CD14-positive monocyte (primary cell): ENCODE data around the gene AGFG1. TPM values are rescaled to one million over a fixed set of nuclear protein-coding genes. Genes with fewer than 3 reads are reported as not detected.

Experiments
- DNase-seq, 3 donors: peaks; one replicate each; pipeline ENCODE4 v3.0.0-alpha.2; 2011 to 2022
- H2AFZ ChIP-seq: 2 replicates; pipeline ENCODE4 v1.6.0; 2012; ENCODE audit warnings: mild to moderate bottlenecking, low read depth, low read length, inconsistent platforms; ENCODE audit not compliant: insufficient read depth, poor library complexity, severe bottlenecking
- H3K27ac ChIP-seq, 2 donors: 1 replicate in 1 of 2; 2 replicates in 1 of 2; pipeline ENCODE4 v1.5.1; 2012 to 2013; ENCODE audit warnings: low read length in 2 of 2, control low read depth in 1 of 2, inconsistent platforms in 1 of 2, low read depth in 1 of 2, mild to moderate bottlenecking in 1 of 2
- H3K27me3 ChIP-seq, 2 donors: one replicate each; pipeline versions ENCODE4 v1.6.0 to v1.6.1; 2011 to 2013; ENCODE audit warnings: low read length in 2 of 2; ENCODE audit not compliant: control insufficient read depth in 2 of 2, insufficient read depth in 2 of 2
- H3K36me3 ChIP-seq, 2 donors: replicated peaks in 1 of 2; 1 replicate in 1 of 2; 2 replicates in 1 of 2; pipeline versions ENCODE4 v1.5.1 to v1.6.1; 2012 to 2013; ENCODE audit warnings: low read length in 2 of 2, control low read depth in 1 of 2, inconsistent platforms in 1 of 2, mild to moderate bottlenecking in 1 of 2; ENCODE audit not compliant: insufficient read depth in 2 of 2, control insufficient read depth in 1 of 2
- H3K4me1 ChIP-seq, 2 donors: 1 replicate in 1 of 2; 2 replicates in 1 of 2; pipeline versions ENCODE4 v1.5.1 to v1.6.1; 2012 to 2013; ENCODE audit warnings: low read length in 2 of 2, control low read depth in 1 of 2, inconsistent platforms in 1 of 2, mild to moderate bottlenecking in 1 of 2, moderate library complexity in 1 of 2; ENCODE audit not compliant: insufficient read depth in 2 of 2, control insufficient read depth in 1 of 2
- H3K4me2 ChIP-seq: replicated peaks from 2 replicates; pipeline ENCODE3; 2012; ENCODE audit warnings: low read length, moderate library complexity, mild to moderate bottlenecking; ENCODE audit not compliant: poor library complexity, severe bottlenecking; ENCODE audit errors: extremely low read depth
- H3K4me3 ChIP-seq, 3 experiments: fragments of 200-600 bp in 1 of 3; sonication (generic) in 1 of 3; replicated peaks in 1 of 3; 1 replicate in 2 of 3; 2 replicates in 1 of 3; pipeline ENCODE4 v1.5.1; 2011 to 2013; ENCODE audit warnings: low read length in 3 of 3, mild to moderate bottlenecking in 3 of 3, control low read depth in 2 of 3, low read depth in 2 of 3, inconsistent platforms in 1 of 3, moderate library complexity in 1 of 3
- H3K79me2 ChIP-seq: 2 replicates; pipeline ENCODE4 v1.6.0; 2012; ENCODE audit warnings: mild to moderate bottlenecking, control low read depth, inconsistent platforms, low read length, moderate library complexity; ENCODE audit not compliant: insufficient read depth
- H3K9ac ChIP-seq: 2 replicates; pipeline ENCODE4 v1.6.0; 2017; ENCODE audit warnings: low read length, mild to moderate bottlenecking; ENCODE audit not compliant: insufficient read depth, poor library complexity, severe bottlenecking
- H3K9me3 ChIP-seq, 2 donors: replicated peaks in 1 of 2; 1 replicate in 1 of 2; 2 replicates in 1 of 2; pipeline versions ENCODE4 v1.5.1 to v1.6.1; 2012 to 2013; ENCODE audit warnings: low read length in 2 of 2, control low read depth in 1 of 2; ENCODE audit not compliant: control insufficient read depth in 1 of 2, insufficient read depth in 1 of 2
- H4K20me1 ChIP-seq: 2 replicates; pipeline ENCODE4 v1.6.0; 2012; ENCODE audit warnings: mild to moderate bottlenecking, low read length, control low read depth, moderate library complexity; ENCODE audit not compliant: insufficient read depth
- H3K27ac Mint-ChIP-seq, 7 donors: one replicate each; pipeline ENCODE4 v1.8.0; 2020; ENCODE audit warnings: mild to moderate bottlenecking in 7 of 7, mixed read lengths in 7 of 7, moderate library complexity in 6 of 7, inconsistent platforms in 2 of 7
- H3K27me3 Mint-ChIP-seq, 3 donors: one replicate each; pipeline ENCODE4 v1.8.0; 2021 to 2022; ENCODE audit warnings: low read depth in 3 of 3, mild to moderate bottlenecking in 3 of 3, mixed read lengths in 3 of 3, moderate library complexity in 3 of 3, inconsistent platforms in 1 of 3
- H3K36me3 Mint-ChIP-seq, 2 donors: one replicate each; pipeline ENCODE4 v1.8.0; 2020; ENCODE audit warnings: mixed read lengths in 2 of 2, inconsistent platforms in 1 of 2, mild to moderate bottlenecking in 1 of 2
- H3K4me1 Mint-ChIP-seq: one replicate; pipeline ENCODE4 v1.8.0; 2020; ENCODE audit warnings: mild to moderate bottlenecking, mixed read lengths
- H3K4me3 Mint-ChIP-seq, 2 donors: one replicate each; pipeline ENCODE4 v1.8.0; 2020; ENCODE audit warnings: mild to moderate bottlenecking in 2 of 2, mixed read lengths in 2 of 2, moderate library complexity in 1 of 2
- H3K9me3 Mint-ChIP-seq, 7 donors: one replicate each; pipeline ENCODE4 v1.8.0; 2020 to 2022; ENCODE audit warnings: mixed read lengths in 7 of 7, mild to moderate bottlenecking in 6 of 7, moderate library complexity in 6 of 7, inconsistent platforms in 2 of 7
- CTCF ChIP-seq: fragments of 200-600 bp; IDR thresholded peaks from one replicate; pipeline ENCODE4 v1.8.0; 2022; ENCODE audit warnings: antibody characterized with exemption, mild to moderate bottlenecking
- WGBS: methylation state at CpG from one replicate; pipeline ENCODE4 v1.1.5; 2013; ENCODE audit warnings: missing lambda C conversion rate; ENCODE audit not compliant: insufficient coverage; 5-methylcytosine and 5-hydroxymethylcytosine counted together
- intact Hi-C, 2 donors: fragments of 100-400 bp; cut with micrococcal nuclease; formaldehyde crosslinking; loops; one replicate each; pipeline versions ENCODE4 v1.15.0 to v1.15.1; 2023
- polyA plus RNA-seq, 3 donors: library from polyadenylated mRNA; depleted of rRNA in 1 of 3; unstranded in 2 of 3; stranded (reverse) in 1 of 3; fragments of 300-500 nt in 2 of 3; fragments of >200 nt in 1 of 3; fragmentation: Illumina TruSeq in 2 of 3; gene quantifications; 1 replicate in 2 of 3; 2 replicates in 1 of 3; pipeline ENCODE4 v1.2.3, GENCODE V29; 2012 to 2021

AGFG1 gene
- polyA plus RNA-seq, 3 donors = 17.3 to 76.1 (median 56.9) TPM

- Histone ChIP-seq H3K4me2 (no peak overlapping the region), H3K4me1 (peaks cover 8 to 10% of the 10 kb centered on the region in 2 donors), H3K9ac (no peak overlapping the region), H4K20me1 (peaks cover 98% of the 10 kb centered on the region), H3K27me3 (no peaks in the 10 kb centered on the region), H3K9me3 (no peaks in the 10 kb centered on the region), H3K27ac (peak overlapping the region in 1 of 2 donors; percentile 18), H3K4me3 (no peak overlapping the region), H3K79me2 (peaks cover 97% of the 10 kb centered on the region), H3K36me3 (peaks cover 9 to 44% of the 10 kb centered on the region in 2 donors), H2AFZ (no peak overlapping the region)
- no CpG with 5 or more reads among the region's 1 CpG for WGBS
- DNase-seq = no peak
- no peak for TF ChIP-seq CTCF
- intact Hi-C loops = no loop called here
- peaks cover 29% of the 10 kb centered on the region for H3K4me1 Mint-ChIP-seq
- H3K36me3 Mint-ChIP-seq = peaks cover 18 to 50% of the 10 kb centered on the region in 2 donors
- no peaks in the 10 kb centered on the region for H3K9me3 Mint-ChIP-seq
- no peak overlapping the region for H3K27ac Mint-ChIP-seq
- H3K27me3 Mint-ChIP-seq = peaks cover 0 to 2% (median 0%) of the 10 kb centered on the region in 3 donors
- no peak overlapping the region for H3K4me3 Mint-ChIP-seq
Measured at GRCh38 chr2:227500301-227500630, 28.3 kb downstream of the AGFG1 start.

GRCh38 chr2:227503433-227504406 is 31.8 kb downstream of the AGFG1 start:
- H3K27ac Mint-ChIP-seq = peak overlapping the region in 5 of 7 donors; percentile 12 to 74 (median 30)
- TF ChIP-seq CTCF = no peak
- peaks cover 0 to 2% (median 0%) of the 10 kb centered on the region in 3 donors for H3K27me3 Mint-ChIP-seq
- 100% methylated on average over 2 of the region's 5 CpGs for WGBS
- Histone ChIP-seq H3K4me2 (no peak overlapping the region), H3K9ac (no peak overlapping the region), H3K4me3 (no peak overlapping the region), H3K27ac (peak overlapping the region in 1 of 2 donors; percentile 28), H2AFZ (no peak overlapping the region), H3K36me3 (peaks cover 8 to 40% of the 10 kb centered on the region in 2 donors), H3K79me2 (peaks cover 98% of the 10 kb centered on the region), H3K27me3 (no peaks in the 10 kb centered on the region), H3K4me1 (peaks cover 8 to 17% of the 10 kb centered on the region in 2 donors), H4K20me1 (peaks cover 98% of the 10 kb centered on the region), H3K9me3 (no peaks in the 10 kb centered on the region)
- H3K9me3 Mint-ChIP-seq = no peaks in the 10 kb centered on the region
- H3K36me3 Mint-ChIP-seq = peaks cover 16 to 45% of the 10 kb centered on the region in 2 donors
- peak in 1 of 3 donors; percentile 63 for DNase-seq
- intact Hi-C loops = no loop called here
- no peak overlapping the region for H3K4me3 Mint-ChIP-seq
- peaks cover 44% of the 10 kb centered on the region for H3K4me1 Mint-ChIP-seq
